Spleen (tissue), 11 donors: ENCODE measurements around the gene MAMSTR. TPM values are rescaled to one million over a fixed set of nuclear protein-coding genes. Genes with fewer than 3 reads are reported as not detected.

Experiments
- DNase-seq: peaks from one replicate; pipeline ENCODE4 v3.0.0-alpha.2; 2020
- H3K27ac ChIP-seq, 8 donors: fragments of 200-600 bp; sonication (generic) in 7 of 8; 1 replicate in 4 of 8; 2 replicates in 4 of 8; pipeline versions ENCODE4 v1.5.0 to v1.8.0; 2016 to 2021; ENCODE audit warnings: inconsistent platforms in 4 of 8, mild to moderate bottlenecking in 4 of 8, moderate library complexity in 1 of 8
- H3K27me3 ChIP-seq, 7 donors: fragments of 200-600 bp; sonication (generic) in 6 of 7; replicated peaks in 1 of 7; 1 replicate in 4 of 7; 2 replicates in 3 of 7; pipeline versions ENCODE4 v1.5.0 to v1.8.0; 2016 to 2021; ENCODE audit warnings: inconsistent platforms in 3 of 7, mild to moderate bottlenecking in 1 of 7
- H3K36me3 ChIP-seq, 6 donors: fragments of 200-600 bp; sonication (generic) in 5 of 6; 1 replicate in 4 of 6; 2 replicates in 2 of 6; pipeline versions ENCODE4 v1.5.0 to v1.8.0; 2016 to 2021; ENCODE audit warnings: inconsistent platforms in 2 of 6
- H3K4me1 ChIP-seq, 6 donors: fragments of 200-600 bp; sonication (generic) in 5 of 6; 1 replicate in 3 of 6; 2 replicates in 3 of 6; pipeline versions ENCODE4 v1.5.0 to v1.8.0; 2016 to 2021; ENCODE audit warnings: inconsistent platforms in 3 of 6
- H3K4me3 ChIP-seq, 8 donors: fragments of 200-600 bp; sonication (generic) in 7 of 8; 1 replicate in 4 of 8; 2 replicates in 4 of 8; pipeline versions ENCODE4 v1.5.0 to v1.8.0; 2016 to 2021; ENCODE audit warnings: inconsistent platforms in 4 of 8, mild to moderate bottlenecking in 4 of 8, moderate library complexity in 2 of 8
- H3K9me3 ChIP-seq, 8 donors: fragments of 200-600 bp; sonication (generic) in 7 of 8; 1 replicate in 4 of 8; 2 replicates in 4 of 8; pipeline versions ENCODE4 v1.5.0 to v1.8.0; 2016 to 2021; ENCODE audit warnings: inconsistent platforms in 4 of 8
- CTCF ChIP-seq, 11 experiments: fragments of 200-600 bp in 7 of 11; fragments of 450-650 bp in 4 of 11; sonication (generic) in 4 of 11; IDR thresholded peaks in 8 of 11; conservative IDR thresholded peaks in 3 of 11; 1 replicate in 7 of 11; 2 replicates in 4 of 11; pipeline versions ENCODE4 v1.4.0 to v1.8.0; 2016 to 2021; ENCODE audit warnings: antibody characterized with exemption in 11 of 11, inconsistent platforms in 4 of 11, mild to moderate bottlenecking in 1 of 11
- POLR2A ChIP-seq, 3 donors: fragments of 450-650 bp; IDR thresholded peaks; one replicate each; pipeline ENCODE4 v1.5.1; 2017; ENCODE audit warnings: antibody characterized with exemption in 3 of 3, mild to moderate bottlenecking in 1 of 3
- POLR2AphosphoS5 ChIP-seq, 3 donors: sonication (generic); formaldehyde crosslinking; IDR thresholded peaks; one replicate each; pipeline ENCODE4 v1.5.1; 2017; ENCODE audit warnings: antibody characterized with exemption in 3 of 3
- WGBS, 5 donors: extraction: QIAGEN DNeasy Blood & Tissue Kit in 3 of 5; methylation state at CpG; one replicate each; pipeline versions ENCODE4 v1.1.5 to v1.1.7; 2013 to 2018; 5-methylcytosine and 5-hydroxymethylcytosine counted together
- intact Hi-C: fragments of 100-400 bp; cut with DNase I; formaldehyde crosslinking; loops from one replicate; pipeline ENCODE4 v1.15.0; 2023; ENCODE audit warnings: low total_unique reads
- polyA plus RNA-seq, 3 donors: library from polyadenylated mRNA; stranded (reverse); fragments of 200-250 nt; gene quantifications; one replicate each; pipeline ENCODE4 v1.2.1, GENCODE V29; 2013
- total RNA-seq, 7 donors: library from RNA; depleted of rRNA in 3 of 7; stranded (reverse); fragments of >200 nt in 3 of 7; fragmentation: NEBNext Ultra II Directional in 4 of 7; extraction: Animal tissue kit (Norgen Biotek cat#: 25700) in 4 of 7; gene quantifications; one replicate each; pipeline versions ENCODE4 v1.1.0 to v1.2.1, GENCODE V29; 2016 to 2021
- donor health status: healthy with polysubstance abuse.
- donor health status: DM: no; HTN: no; CAD: no; lungs with moderate emphysema.
- donor health status: DM: no; HTN: no; CAD: no.
- donor health status: Bipolar disorder and iron deficiency.
- donor health status: healthy.
- donor health status: DM: no; HTN: no; CAD: no.
- donor health status: DM: yes; HTN: yes; CAD: no.

MAMSTR gene
- total and polyA plus RNA-seq, 10 donors, result 0.93 to 10.7 (median 3.9) TPM

- H3K36me3 ChIP-seq, result no peaks in the 10 kb centered on the region
- intact Hi-C loops, result no loop called here
- peaks cover 10 to 21% (median 17%) of the 10 kb centered on the region in 6 donors for H3K4me1 ChIP-seq
- no peak overlapping the region for H3K27ac ChIP-seq
- 92 to 97% (median 92%) methylated on average over 13 to 14 of the region's 14 CpGs for WGBS, 5 donors
- H3K9me3 ChIP-seq, result no peaks in the 10 kb centered on the region
- no peak for DNase-seq
- TF ChIP-seq POLR2A (IDR thresholded peaks at IDR 0.05) (no peak), CTCF (IDR thresholded peaks at IDR 0.05 in 8 of 11, conservative IDR thresholded peaks at IDR 0.05 in 3 of 11) (no peak), POLR2AphosphoS5 (IDR thresholded peaks at IDR 0.05) (no peak)
- no peaks in the 10 kb centered on the region for H3K27me3 ChIP-seq
- H3K4me3 ChIP-seq, result no peak overlapping the region
Observed at GRCh38 chr19:48664476-48664875, 55.0 kb downstream of the MAMSTR start.

GRCh38 chr19:48663667-48664066 is 55.9 kb downstream of the MAMSTR start:
- H3K36me3 ChIP-seq, result no peaks in the 10 kb centered on the region
- peaks cover 10 to 21% (median 17%) of the 10 kb centered on the region in 6 donors for H3K4me1 ChIP-seq
- no peaks in the 10 kb centered on the region for H3K27me3 ChIP-seq
- no peak for DNase-seq
- no peaks in the 10 kb centered on the region for H3K9me3 ChIP-seq
- no peak for TF ChIP-seq POLR2AphosphoS5 (IDR thresholded peaks at IDR 0.05)
- no peak for TF ChIP-seq POLR2A (IDR thresholded peaks at IDR 0.05)
- no peak for TF ChIP-seq CTCF (IDR thresholded peaks at IDR 0.05 in 8 of 11, conservative IDR thresholded peaks at IDR 0.05 in 3 of 11)
- no peak overlapping the region for H3K4me3 ChIP-seq
- 87 to 97% (median 91%) methylated on average over 4 of the region's 4 CpGs for WGBS, 5 donors
- H3K27ac ChIP-seq, result no peak overlapping the region
- intact Hi-C loops, result no loop called here

Other genes starting within 250 kb of the MAMSTR start
- 1 to 10 TPM in 6 of 7 donors, under 1 TPM in 1; 0.69 to 4.2 (median 1.5) TPM for gene LMTK3, start 207.9 kb downstream of the MAMSTR start, total RNA-seq
- gene LMTK3, start 207.9 kb downstream of the MAMSTR start, polyA plus RNA-seq, result 1 to 10 TPM in 1 of 3 donors, under 1 TPM in 2; 0.29 to 1.1 (median 0.37) TPM
- not detected for gene SULT2B1, start 167.6 kb downstream of the MAMSTR start, total RNA-seq
- under 1 TPM in 2 of 3 donors, not detected in 1; 0.12 to 0.58 TPM for gene SULT2B1, start 167.6 kb downstream of the MAMSTR start, polyA plus RNA-seq
- not detected for gene SPACA4, start 113.0 kb downstream of the MAMSTR start, total RNA-seq
- not detected for gene SPACA4, start 113.0 kb downstream of the MAMSTR start, polyA plus RNA-seq
- 1 to 10 TPM in 1 of 7 donors, under 1 TPM in 1, not detected in 5; 0.46 to 2.0 TPM for gene FAM83E, start 104.6 kb downstream of the MAMSTR start, total RNA-seq
- under 1 TPM; 0.04 to 0.67 (median 0.20) TPM for gene FAM83E, start 104.6 kb downstream of the MAMSTR start, polyA plus RNA-seq
- 1,000 to 10,000 TPM; 1,136 to 2,739 (median 1,465) TPM for gene RPL18, start 100.5 kb downstream of the MAMSTR start, total RNA-seq
- gene RPL18, start 100.5 kb downstream of the MAMSTR start, polyA plus RNA-seq, result 1,000 to 10,000 TPM; 3,728 to 5,575 (median 5,277) TPM
- gene SPHK2, start 100.2 kb downstream of the MAMSTR start, total RNA-seq, result 10 to 100 TPM; 12.4 to 26.5 (median 23.5) TPM
- 10 to 100 TPM in 1 of 3 donors, 1 to 10 TPM in 2; 7.9 to 20.8 (median 9.7) TPM for gene SPHK2, start 100.2 kb downstream of the MAMSTR start, polyA plus RNA-seq
- 10 to 100 TPM; 11.4 to 29.5 (median 22.5) TPM for gene DBP, start 82.3 kb downstream of the MAMSTR start, total RNA-seq
- 10 to 100 TPM; 21.8 to 26.8 (median 24.1) TPM for gene DBP, start 82.3 kb downstream of the MAMSTR start, polyA plus RNA-seq
- 10 to 100 TPM in 2 of 7 donors, 1 to 10 TPM in 5; 1.9 to 10.7 (median 4.4) TPM for gene CA11, start 73.5 kb downstream of the MAMSTR start, total RNA-seq
- gene CA11, start 73.5 kb downstream of the MAMSTR start, polyA plus RNA-seq, result 10 to 100 TPM in 2 of 3 donors, 1 to 10 TPM in 1; 9.7 to 14.5 (median 10.5) TPM
- gene NTN5, start 46.7 kb downstream of the MAMSTR start, total RNA-seq, result 1 to 10 TPM in 3 of 7 donors, under 1 TPM in 3, not detected in 1; 0.30 to 2.1 (median 1.2) TPM
- gene NTN5, start 46.7 kb downstream of the MAMSTR start, polyA plus RNA-seq, result 1 to 10 TPM in 1 of 3 donors, under 1 TPM in 2; 0.49 to 1.1 (median 0.51) TPM
- gene FUT2, start 23.8 kb downstream of the MAMSTR start, total RNA-seq, result under 1 TPM in 3 of 7 donors, not detected in 4; 0.17 to 0.65 (median 0.38) TPM
- gene FUT2, start 23.8 kb downstream of the MAMSTR start, polyA plus RNA-seq, result 1 to 10 TPM in 1 of 3 donors, under 1 TPM in 1, not detected in 1; 0.22 to 1.2 TPM
- gene RASIP1, start 20.9 kb upstream of the MAMSTR start, total RNA-seq, result 10 to 100 TPM; 30.3 to 78.1 (median 39.8) TPM
- gene RASIP1, start 20.9 kb upstream of the MAMSTR start, polyA plus RNA-seq, result 10 to 100 TPM; 15.1 to 62.8 (median 42.1) TPM
- 1 to 10 TPM in 5 of 7 donors, under 1 TPM in 1, not detected in 1; 0.84 to 5.3 (median 1.8) TPM for gene IZUMO1, start 27.2 kb upstream of the MAMSTR start, total RNA-seq
- 1 to 10 TPM in 1 of 3 donors, under 1 TPM in 2; 0.26 to 1.0 (median 0.50) TPM for gene IZUMO1, start 27.2 kb upstream of the MAMSTR start, polyA plus RNA-seq
- gene FUT1, start 32.9 kb upstream of the MAMSTR start, total RNA-seq, result 10 to 100 TPM in 4 of 7 donors, 1 to 10 TPM in 3; 5.6 to 22.9 (median 10.0) TPM
- 1 to 10 TPM; 1.0 to 6.5 (median 2.7) TPM for gene FUT1, start 32.9 kb upstream of the MAMSTR start, polyA plus RNA-seq
- not detected for gene FGF21, start 35.8 kb upstream of the MAMSTR start, total RNA-seq
- not detected for gene FGF21, start 35.8 kb upstream of the MAMSTR start, polyA plus RNA-seq
- gene BCAT2, start 91.3 kb upstream of the MAMSTR start, total RNA-seq, result 10 to 100 TPM; 15.5 to 25.3 (median 20.4) TPM
- gene BCAT2, start 91.3 kb upstream of the MAMSTR start, polyA plus RNA-seq, result 10 to 100 TPM; 25.5 to 31.7 (median 29.4) TPM
- 10 to 100 TPM in 3 of 7 donors, 1 to 10 TPM in 4; 2.4 to 14.7 (median 8.1) TPM for gene HSD17B14, start 116.8 kb upstream of the MAMSTR start, total RNA-seq
- gene HSD17B14, start 116.8 kb upstream of the MAMSTR start, polyA plus RNA-seq, result 10 to 100 TPM; 10.1 to 16.5 (median 11.2) TPM
- 10 to 100 TPM in 6 of 7 donors, 1 to 10 TPM in 1; 8.6 to 24.2 (median 16.0) TPM for gene PLEKHA4, start 148.9 kb upstream of the MAMSTR start, total RNA-seq
- gene PLEKHA4, start 148.9 kb upstream of the MAMSTR start, polyA plus RNA-seq, result 10 to 100 TPM; 12.2 to 20.6 (median 13.8) TPM
- 10 to 100 TPM; 30.2 to 74.2 (median 47.6) TPM for gene PPP1R15A, start 152.7 kb upstream of the MAMSTR start, total RNA-seq
- gene PPP1R15A, start 152.7 kb upstream of the MAMSTR start, polyA plus RNA-seq, result 10 to 100 TPM; 18.5 to 54.5 (median 21.5) TPM
- 1 to 10 TPM in 3 of 7 donors, under 1 TPM in 3, not detected in 1; 0.34 to 5.0 (median 1.3) TPM for gene TULP2, start 179.0 kb upstream of the MAMSTR start, total RNA-seq
- gene TULP2, start 179.0 kb upstream of the MAMSTR start, polyA plus RNA-seq, result under 1 TPM in 2 of 3 donors, not detected in 1; 0.14 to 0.32 TPM
- gene NUCB1, start 180.6 kb upstream of the MAMSTR start, total RNA-seq, result 100 to 1,000 TPM; 217 to 321 (median 268) TPM
- 100 to 1,000 TPM in 1 of 3 donors, 10 to 100 TPM in 2; 67.6 to 125 (median 72.4) TPM for gene NUCB1, start 180.6 kb upstream of the MAMSTR start, polyA plus RNA-seq
- 1 to 10 TPM in 4 of 7 donors, under 1 TPM in 2, not detected in 1; 0.51 to 4.5 (median 2.5) TPM for gene DHDH, start 214.0 kb upstream of the MAMSTR start, total RNA-seq
- gene DHDH, start 214.0 kb upstream of the MAMSTR start, polyA plus RNA-seq, result 1 to 10 TPM; 1.2 to 2.6 (median 1.2) TPM
- 100 to 1,000 TPM in 6 of 7 donors, 10 to 100 TPM in 1; 65.9 to 158 (median 113) TPM for gene BAX, start 235.2 kb upstream of the MAMSTR start, total RNA-seq
- 100 to 1,000 TPM; 131 to 219 (median 177) TPM for gene BAX, start 235.2 kb upstream of the MAMSTR start, polyA plus RNA-seq
- gene FTL, start 245.6 kb upstream of the MAMSTR start, total RNA-seq, result over 10,000 TPM in 2 of 7 donors, 1,000 to 10,000 TPM in 5; 4,960 to 10,995 (median 6,703) TPM
- over 10,000 TPM in 1 of 3 donors, 1,000 to 10,000 TPM in 2; 5,646 to 14,078 (median 8,665) TPM for gene FTL, start 245.6 kb upstream of the MAMSTR start, polyA plus RNA-seq